Hepatocyte (in vitro differentiated cells): Measurements from ENCODE around the gene ZNF205.
"Not testable (repeated sequence)": the region's sequence is repeated elsewhere in the genome, so short reads cannot be mapped to it uniquely, and the experiment has no call there.

Experiments used
- CTCF ChIP-seq: fragments of 200-600 bp; sonication (generic); IDR thresholded peaks from 2 replicates; pipeline ENCODE4 v1.5.1; 2016; ENCODE audit warnings: antibody characterized with exemption, mild to moderate bottlenecking; ENCODE audit not compliant: poor library complexity
- EZH2 ChIP-seq: fragments of 200-600 bp; sonication (generic); IDR thresholded peaks from 2 replicates; pipeline ENCODE4 v1.6.1; 2016; ENCODE audit warnings: antibody characterized with exemption, mild to moderate bottlenecking, borderline replicate concordance
- EZH2phosphoT487 ChIP-seq: fragments of 200-600 bp; sonication (generic); IDR thresholded peaks from one replicate; pipeline ENCODE4 v1.6.1; 2018; ENCODE audit warnings: antibody characterized with exemption, mild to moderate bottlenecking, low read depth, moderate library complexity; ENCODE audit not compliant: unreplicated experiment, severe bottlenecking

- TF ChIP-seq CTCF, EZH2phosphoT487, EZH2: not testable (repeated sequence)
Observed at GRCh38 chr16:3075946-3076345, 36.4 kb upstream of the ZNF205 start.
